Endothelial cell of hepatic sinusoid (primary cell): ENCODE data around the gene SCN5A.

Experiments used
- in situ Hi-C: cut with HindIII; loops from 2 replicates; pipeline ENCODE4 v1.10.0; 2017; ENCODE audit warnings: low sequenced_read_pairs

SCN5A gene

DNA sequence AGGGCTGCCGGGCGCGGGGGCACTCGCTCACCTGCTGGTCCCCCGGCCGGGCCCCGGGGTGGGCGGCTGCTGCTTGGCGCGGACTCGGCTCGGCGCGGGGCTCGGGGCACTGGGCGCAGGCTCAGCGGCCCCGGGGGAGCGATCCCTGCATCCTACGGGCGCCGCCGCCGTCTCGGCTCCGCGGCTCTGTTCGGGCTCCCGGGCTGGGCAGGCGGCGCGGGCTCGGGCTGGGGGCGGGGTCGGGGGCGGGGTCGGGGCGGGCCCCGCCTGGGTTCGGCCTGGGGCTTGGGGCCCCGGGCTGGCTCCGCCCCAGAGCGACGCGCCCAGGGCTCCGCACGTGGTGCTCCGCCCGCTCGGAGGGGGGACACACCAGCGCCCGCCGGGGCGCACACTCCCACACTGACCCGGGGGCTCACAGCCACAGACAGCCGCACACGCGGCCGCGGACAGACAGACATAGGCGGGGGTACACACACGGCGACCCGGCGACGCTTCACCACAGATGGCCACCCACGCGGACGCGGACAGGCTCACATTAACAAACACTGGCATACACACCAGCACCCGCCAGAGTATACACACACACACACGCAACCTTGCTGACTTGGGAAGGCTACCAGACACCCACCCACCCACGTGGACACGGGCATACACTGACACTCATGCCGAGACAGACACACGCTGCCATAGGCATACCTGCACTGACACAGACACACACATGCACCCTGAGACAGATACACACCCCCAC, at the start of gene SCN5A:
Gene SCN5A (minus strand): TSS at position 188 of the 748 bp plus-strand sequence. CDS start 16,380 bp downstream, outside the sequence.
- in situ Hi-C loops, result loop anchor here (5.0 kb wide), 2 partner anchors 52 to 132 kb away; no protein-coding TSS in a partner anchor

DNA sequence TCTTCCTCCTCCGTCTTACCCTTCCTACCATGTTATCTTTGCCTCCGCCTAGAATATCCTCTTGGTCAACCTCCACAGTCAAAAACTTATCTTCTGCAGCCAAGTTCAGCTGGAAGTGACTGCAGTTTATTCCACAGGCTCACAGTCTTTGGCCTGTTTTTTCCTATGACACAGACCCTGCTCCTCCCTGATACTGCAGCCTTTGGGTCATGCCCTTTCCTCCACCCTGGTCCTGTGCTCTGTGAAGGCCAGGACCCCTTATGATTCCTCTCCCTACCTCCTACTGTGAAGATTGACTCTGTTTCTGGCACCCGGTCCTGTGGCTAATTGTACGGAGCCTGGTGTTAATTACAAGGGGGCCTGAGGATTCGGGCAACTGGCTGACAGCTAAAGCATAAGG, 49.3 kb upstream of the SCN5A start:
- in situ Hi-C loops, result no loop called here

DNA sequence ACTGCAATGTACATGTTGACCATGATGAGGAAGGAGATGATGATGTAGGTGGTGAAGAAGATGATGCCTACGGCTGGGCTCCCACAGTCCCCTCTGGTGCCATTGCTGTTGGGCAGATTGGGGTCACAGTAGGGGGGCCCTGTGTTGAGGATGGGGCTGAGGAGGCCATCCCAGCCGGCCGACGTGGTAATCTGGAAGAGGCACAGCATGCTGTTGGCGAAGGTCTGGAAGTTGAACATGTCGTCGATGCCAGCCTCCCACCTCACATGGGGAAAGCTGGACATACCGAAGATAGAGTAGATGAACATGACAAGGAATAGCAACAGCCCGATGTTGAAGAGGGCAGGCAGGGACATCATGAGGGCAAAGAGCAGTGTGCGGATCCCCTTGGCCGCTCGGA, 48.6 kb upstream of the SCN5A start:
- in situ Hi-C loops, result no loop called here

DNA sequence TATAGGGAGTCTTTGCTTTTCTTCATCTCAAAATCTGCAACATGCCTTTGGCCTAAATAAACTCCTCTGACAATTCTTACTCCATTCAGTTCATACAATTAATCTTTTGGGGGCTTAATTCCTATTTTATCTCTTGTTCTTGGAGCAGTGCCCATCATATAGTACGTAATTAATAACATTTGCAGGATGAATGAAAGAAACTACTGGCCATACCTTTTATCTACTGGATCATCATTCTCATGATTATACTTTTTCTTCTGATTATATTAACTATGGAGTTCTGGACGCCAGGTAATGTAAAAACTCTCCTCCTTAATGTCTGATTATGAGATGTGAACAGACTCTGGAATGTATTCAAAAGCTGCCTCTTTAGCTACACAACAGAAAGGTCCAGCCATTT, 46.5 kb upstream of the SCN5A start:
- in situ Hi-C loops, result no loop called here

DNA sequence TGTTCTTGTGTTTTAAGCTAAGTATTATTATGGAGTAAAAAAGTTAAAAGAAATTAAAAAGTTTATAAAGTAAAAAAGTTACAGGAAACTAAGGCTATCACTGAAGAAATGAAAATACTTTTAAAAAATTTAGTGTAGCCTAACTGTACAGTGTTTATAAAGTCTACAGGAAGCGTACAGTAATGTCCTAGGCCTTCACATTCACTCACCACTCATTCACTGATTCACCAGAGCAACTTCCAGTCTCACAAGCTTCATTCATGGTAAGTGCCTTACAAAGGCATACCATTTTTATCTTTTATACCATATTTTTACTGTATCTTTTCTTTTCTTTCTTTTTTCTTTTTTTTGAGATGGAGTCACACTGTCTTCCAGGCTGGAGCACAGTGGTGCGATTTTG, 40.7 kb upstream of the SCN5A start:
- in situ Hi-C loops, result no loop called here

DNA sequence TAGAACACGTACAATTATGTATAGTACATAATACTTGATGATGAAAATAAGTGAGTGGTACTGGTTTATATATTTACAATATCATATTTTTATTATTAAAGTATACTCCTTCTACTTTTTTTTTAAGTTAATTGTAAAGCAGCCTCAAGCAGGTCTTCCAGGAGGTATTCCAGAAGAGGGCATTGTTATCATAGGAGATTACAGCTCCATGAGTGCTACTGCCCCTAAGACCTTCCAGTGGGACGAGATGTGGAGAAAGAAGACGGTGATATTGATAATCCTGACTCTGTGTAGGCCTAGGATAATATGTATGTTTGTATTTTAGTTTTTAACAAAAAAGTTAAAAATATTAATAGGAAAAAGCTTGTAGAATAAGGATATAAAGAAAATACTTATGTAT, 40.3 kb upstream of the SCN5A start:
- in situ Hi-C loops, result no loop called here

DNA sequence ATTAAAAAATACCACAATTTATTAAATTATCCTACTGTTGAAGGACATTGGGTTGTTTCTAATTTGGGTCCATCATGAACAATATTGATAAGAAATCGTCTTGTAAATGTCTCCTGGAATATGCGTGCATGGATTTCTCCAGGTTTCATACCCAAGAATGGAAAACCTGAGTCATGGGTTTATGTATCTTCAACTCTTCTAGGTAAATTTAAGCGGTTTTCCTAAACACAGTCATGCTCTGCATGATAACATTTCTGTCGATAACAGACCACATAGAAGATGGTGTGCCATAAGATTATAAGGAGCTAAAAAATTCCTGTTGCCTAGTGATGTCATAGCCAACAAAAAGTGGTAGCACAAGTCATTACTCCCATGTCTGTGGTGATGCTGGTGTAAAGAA, 39.9 kb upstream of the SCN5A start:
- in situ Hi-C loops, result no loop called here

DNA sequence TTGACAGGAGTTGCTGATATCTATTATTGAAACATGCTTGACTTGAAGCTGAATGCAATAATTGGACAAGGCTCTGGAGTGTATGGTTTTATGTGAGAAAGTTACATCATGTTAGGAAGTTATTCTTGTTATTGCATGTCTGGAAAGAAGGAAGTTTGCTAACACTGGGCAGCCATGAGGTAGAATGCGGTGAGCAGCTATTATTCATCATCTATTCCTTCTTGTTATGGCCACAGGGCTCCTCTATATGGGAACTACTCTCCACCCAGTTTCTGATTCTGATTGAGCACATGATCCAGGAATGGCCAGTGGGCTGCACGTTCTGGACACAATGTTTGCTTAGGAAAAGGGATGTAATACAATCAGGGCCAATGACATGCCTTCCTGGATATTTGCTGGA, 37.8 kb upstream of the SCN5A start:
- in situ Hi-C loops, result no loop called here

DNA sequence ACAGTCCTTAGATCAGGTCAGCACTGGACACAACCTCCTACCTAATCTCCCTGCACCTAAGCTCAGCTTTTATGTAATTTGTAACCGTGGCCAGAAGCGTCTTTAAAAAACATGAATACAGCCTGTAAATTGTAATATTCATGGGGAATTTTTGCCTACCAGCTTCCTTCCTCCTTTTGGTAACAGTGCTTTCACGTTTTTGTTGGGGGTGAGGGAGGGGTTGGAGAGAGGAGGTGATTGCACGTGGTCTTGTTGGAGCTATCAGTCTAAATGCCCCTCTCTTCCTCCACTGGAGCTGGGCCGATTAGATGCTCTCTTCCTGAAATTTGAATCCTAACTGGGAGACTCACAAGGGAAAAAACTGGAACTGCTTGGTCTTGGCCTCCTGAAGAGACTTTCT, 35.1 kb upstream of the SCN5A start:
- in situ Hi-C loops, result no loop called here

DNA sequence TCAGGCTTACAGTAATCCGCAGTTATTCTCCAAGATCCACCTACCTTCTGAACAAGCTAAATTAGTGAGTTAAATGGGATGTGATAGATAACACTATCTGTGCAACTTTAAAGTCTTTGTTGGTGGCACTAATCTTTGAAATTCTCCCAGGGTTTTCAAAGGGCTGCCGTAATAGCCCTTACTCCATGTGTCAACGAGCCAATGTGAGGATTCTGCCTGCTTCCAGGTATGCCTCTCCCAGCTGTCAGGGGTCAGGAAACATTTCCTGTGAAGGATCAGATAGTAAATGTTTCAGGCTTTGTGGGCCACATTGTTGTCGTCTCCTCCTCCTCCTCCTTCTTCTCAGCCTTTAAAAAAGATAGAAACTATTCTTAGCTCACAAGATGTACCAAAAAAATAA, 20.2 kb upstream of the SCN5A start:
- in situ Hi-C loops, result no loop called here

DNA sequence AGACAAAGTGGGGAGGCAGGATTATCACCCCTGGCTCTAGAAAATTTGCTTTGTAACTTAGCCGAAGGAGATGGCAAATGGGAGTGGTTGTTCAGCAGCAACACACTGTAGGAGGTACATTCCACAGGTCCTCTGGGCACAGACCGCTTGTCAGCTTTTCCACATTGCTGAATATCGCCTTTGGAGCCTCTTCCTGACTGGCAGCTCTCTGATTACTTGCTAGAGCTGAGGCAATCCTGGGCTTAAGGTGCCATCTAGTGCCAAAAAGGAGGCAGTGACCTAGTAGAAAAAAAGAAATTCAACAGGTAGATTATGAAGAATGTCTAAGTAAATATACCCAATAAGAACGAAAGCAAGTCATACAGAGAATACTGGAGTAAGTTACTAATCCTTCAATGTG, 13.1 kb upstream of the SCN5A start:
- in situ Hi-C loops, result no loop called here

DNA sequence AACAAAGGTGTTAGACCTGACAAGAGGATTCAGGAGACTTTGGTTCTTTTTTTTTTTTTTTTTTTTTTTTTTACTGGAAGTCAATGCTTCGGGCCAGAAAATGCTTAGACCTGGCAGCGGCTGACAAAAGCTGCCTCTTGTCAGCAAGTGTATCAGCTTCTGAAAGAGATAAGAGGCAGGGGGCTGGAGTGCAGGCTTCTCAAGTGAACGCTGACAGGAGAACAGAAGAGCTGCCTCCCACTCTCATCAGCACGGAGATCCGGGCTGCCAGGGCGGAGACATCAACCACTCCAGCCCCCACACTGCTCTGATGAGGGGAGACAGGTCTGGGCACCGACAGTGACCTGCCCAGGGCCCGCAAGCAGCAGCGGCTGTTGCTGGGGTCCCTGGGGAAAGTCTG, 9.4 kb upstream of the SCN5A start:
- in situ Hi-C loops, result no loop called here

DNA sequence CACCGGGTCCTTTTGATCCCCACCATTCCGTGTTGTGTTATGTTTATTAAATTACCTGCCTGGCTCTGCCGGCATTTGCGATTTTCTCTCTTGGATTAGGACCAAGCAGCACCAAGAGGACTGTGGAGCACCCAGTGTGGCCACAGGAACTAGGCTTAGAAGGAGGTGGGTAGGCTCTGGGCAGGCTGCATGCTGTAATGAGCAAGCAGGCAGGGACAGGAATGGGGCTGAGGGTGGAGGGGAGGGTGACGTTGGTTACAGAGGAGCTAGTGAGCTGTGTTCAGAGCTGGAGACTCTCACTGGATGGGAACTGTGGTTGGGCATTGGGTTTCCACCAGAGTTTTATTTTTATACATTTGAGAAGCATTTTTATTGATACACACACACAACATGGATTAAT, 7.9 kb upstream of the SCN5A start:
- in situ Hi-C loops, result no loop called here

DNA sequence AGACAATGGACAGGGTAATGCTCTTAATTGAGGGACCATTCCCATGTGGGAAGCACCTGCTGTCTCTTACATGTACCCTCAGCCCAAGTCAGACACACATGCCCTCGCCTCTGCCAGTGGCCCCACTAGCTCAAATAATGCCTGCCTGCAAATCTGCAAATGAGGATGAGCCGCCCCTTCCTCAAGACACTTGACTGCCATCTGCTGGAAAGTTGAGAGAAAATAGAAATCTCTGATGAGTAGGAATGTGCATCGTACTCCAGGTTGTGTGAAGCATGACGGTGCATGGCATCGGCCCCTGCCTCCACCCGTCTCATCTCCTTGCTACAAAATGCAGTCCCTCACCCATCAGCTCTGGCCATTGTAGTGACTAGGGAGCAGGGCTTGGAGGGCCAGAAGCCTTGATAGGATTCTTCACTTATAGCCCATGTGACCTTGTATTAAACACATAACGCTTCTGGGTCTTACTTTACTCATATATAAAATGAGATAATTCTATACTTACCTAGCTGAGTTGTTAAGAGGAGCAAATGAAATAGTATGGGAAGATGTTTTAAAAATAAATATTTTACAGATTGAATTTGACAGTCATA, 6.3 kb upstream of the SCN5A start:
- in situ Hi-C loops, result no loop called here

DNA sequence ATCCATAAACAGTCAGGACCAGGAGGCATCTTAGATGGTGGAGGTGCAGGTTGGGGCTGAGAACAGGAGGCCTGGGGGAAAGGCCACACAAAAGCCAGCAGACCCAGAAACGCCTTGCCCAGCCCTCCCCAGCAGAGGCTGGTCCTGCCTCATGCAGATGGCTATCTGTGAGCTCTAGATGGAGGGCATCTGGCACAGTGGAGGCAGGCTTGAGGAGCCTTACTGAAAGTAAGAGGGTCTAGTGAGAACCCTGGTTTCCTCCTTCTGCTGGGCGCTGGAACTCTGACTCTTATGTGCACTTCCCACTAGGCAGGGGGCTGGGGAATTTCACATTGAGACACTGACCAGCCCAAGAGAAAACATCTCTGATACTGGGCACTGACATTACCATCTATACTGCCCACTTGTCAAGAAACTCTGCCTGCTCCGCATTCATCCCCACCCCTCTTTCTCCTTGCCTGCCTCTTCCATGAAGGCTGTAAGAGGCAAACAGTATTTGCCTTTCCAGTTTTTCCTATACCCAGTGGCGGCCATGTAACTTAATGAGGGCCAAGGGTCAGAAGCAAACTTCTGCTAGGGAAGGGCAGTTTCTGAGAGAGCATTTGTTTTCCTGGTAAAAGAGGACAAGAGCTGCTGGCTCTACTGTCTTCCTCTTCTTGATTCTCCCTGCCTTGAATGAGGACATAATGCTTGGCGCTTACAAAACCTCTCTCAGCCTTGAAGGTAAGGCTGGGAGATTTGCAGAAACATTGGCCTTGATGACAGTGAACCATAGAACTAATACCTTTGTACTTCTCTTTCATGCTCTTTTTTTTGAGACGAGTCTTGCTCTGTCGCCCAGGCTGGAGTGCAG, 4.4 kb upstream of the SCN5A start:
- in situ Hi-C loops, result loop anchor here (5.0 kb wide), 2 partner anchors 57 to 137 kb away; no protein-coding TSS in a partner anchor

DNA sequence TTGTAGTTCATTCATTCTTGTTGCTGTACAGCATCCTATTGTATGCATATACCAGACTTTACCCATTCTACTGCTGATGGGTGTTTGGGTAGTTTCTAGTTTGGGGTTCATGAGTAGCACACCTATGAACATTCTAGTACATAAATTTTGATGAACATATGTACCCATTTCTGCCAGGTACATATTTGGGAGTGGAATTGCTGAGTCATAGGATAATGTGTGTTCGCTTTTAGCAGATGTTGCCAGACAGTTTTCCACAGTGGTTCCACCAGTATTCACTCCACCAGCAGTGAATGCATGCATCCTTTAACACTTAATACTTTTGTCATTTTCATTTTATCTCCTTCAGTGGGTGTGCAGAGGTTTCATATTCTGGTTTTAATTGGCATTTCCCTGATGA, 3.4 kb upstream of the SCN5A start:
- in situ Hi-C loops, result loop anchor here (5.0 kb wide), 2 partner anchors 56 to 136 kb away; no protein-coding TSS in a partner anchor

DNA sequence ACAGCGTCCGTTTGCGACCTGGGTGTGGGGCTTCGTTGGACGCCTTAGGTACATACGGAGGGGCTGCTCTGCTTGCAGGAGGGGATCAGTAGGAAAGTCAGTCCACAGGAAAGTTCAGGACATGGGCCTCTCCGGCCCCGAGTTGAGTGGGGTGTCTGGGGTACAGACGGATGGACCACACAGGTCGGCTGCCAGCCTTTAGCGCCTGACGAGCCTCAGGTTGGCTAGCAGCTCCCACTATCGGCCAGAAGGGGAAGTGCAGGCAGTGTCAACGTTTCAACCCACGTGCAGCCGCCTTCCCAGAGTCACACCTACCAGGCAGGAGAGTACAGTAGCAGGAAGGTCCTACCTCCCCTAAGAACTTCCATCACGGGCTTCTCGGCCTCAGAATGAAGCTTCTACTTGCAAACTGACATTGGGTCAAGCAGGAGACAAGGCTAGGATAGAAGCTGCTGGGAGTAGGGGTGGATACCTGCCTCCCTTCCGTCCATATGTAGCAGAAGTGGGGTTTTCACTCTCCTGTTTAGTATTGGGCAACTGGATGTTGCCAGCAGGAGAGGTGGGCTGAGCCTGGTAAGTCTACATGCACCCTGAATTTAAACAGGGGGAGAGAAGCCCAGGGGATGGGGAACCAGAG, 1.8 kb upstream of the SCN5A start:
- in situ Hi-C loops, result loop anchor here (5.0 kb wide), 2 partner anchors 54 to 134 kb away; no protein-coding TSS in a partner anchor

DNA sequence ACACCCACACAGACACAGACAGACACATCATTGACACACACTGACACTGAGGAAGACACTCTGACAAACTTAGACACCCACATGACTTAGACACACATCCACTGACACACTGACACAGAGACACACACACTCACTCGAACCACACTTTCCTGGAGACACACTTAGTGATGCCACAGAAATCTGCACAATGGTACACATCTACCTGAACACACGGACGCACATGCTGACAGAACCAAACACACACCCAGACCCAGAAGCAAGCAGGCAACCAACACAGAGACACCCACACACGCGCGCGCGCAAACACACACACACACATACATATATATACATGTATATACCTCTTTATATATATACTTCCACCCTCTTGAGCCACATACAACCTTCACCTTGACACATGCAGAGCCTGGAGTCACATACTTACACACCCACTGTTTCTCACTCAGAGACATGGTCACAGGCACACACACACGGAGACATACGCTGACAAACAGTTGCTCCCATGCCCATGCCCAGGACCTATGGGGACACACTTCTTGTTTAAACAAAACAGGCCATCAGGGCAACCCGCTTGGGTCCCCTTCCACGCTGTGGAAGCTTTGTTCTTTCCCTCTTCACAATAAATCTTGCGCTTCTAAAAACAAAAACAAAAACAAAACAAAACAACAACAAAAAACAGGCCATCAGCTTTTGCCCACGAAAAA, 913 bp upstream of the SCN5A start:
- in situ Hi-C loops, result loop anchor here (5.0 kb wide), 2 partner anchors 53 to 133 kb away; no protein-coding TSS in a partner anchor

DNA sequence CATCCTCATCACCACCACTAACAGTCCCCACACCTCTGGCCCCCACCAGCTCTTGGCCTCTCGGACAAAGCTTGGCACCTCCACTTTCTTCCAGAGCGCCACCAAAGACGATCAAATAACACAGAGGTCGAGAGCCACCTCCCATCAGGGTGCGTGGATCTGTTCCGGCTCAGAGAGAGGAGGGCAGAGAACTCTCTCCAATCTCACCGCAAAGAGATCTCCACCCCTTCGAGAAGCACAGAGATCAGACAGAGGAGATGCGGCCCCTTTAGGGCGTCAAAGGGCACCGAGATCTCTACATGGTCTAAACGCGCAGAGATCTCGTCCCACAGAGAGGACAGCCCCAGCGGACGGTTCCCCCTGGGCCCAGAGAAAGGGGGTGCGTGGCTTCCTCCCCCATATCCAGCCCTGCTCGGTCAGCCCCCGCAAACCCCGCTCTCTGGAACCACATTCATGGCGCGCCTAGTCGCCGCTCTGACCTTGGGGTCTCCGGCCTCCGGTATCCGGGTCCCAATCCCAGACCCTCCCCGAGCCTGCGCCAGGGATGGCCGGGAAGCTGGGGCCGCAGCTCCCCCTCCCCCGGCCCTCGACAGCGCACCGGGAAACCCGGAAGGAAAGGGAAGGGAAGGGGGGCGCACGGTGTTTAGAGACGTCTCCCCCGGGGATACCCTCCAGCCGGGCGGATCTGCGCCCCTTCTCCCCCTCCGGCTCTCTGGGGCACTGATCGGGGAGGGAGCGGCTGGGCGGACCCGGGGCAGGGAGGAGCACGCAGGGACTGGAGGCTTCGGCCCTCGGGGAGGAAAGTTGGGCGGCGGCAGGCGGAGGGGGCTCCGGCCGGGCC, 608 bp downstream of the SCN5A start:
- in situ Hi-C loops, result no loop called here
